Fibroblast of lung (primary cell): ENCODE data around the gene NAIF1. TPM values are rescaled to one million over a fixed set of nuclear protein-coding genes. Genes with fewer than 3 reads are reported as not detected.
"Not testable (repeated sequence)": the region's sequence is repeated elsewhere in the genome, so short reads cannot be mapped to it uniquely, and the experiment has no call there.

Experiments
- DNase-seq, 2 donors: peaks; one replicate each; pipeline versions ENCODE4 v3.0.0 to v3.0.0-alpha.2; 2010; ENCODE audit warnings: low read depth in 2 of 2
- H2AFZ ChIP-seq: 2 replicates; pipeline ENCODE4 v1.5.1; 2012; ENCODE audit warnings: low read length, control low read depth, inconsistent platforms
- H3K27ac ChIP-seq: 2 replicates; pipeline ENCODE4 v1.5.1; 2011; ENCODE audit warnings: low read length, control low read depth; ENCODE audit not compliant: insufficient read depth
- H3K27me3 ChIP-seq: 2 replicates; pipeline ENCODE4 v1.5.1; 2011; ENCODE audit warnings: mild to moderate bottlenecking, low read length; ENCODE audit not compliant: control insufficient read depth, insufficient read depth
- H3K36me3 ChIP-seq: 2 replicates; pipeline ENCODE4 v1.5.1; 2011; ENCODE audit warnings: low read length; ENCODE audit not compliant: control insufficient read depth, insufficient read depth
- H3K4me1 ChIP-seq: 2 replicates; pipeline ENCODE4 v1.5.1; 2011; ENCODE audit warnings: low read length; ENCODE audit not compliant: control insufficient read depth, insufficient read depth; ENCODE audit errors: extremely low read depth
- H3K4me2 ChIP-seq: 2 replicates; pipeline ENCODE4 v1.5.1; 2011; ENCODE audit warnings: low read length, control low read depth; ENCODE audit not compliant: insufficient read depth; ENCODE audit errors: extremely low read depth
- H3K4me3 ChIP-seq, 4 experiments: fragments of 200-600 bp in 1 of 4; sonication (generic) in 1 of 4; replicated peaks in 1 of 4; 2 replicates each; pipeline ENCODE4 v1.5.1; 2011 to 2016; ENCODE audit warnings: low read length in 4 of 4, low read depth in 3 of 4, mild to moderate bottlenecking in 3 of 4, control low read depth in 2 of 4, inconsistent platforms in 1 of 4, mixed read lengths in 1 of 4; ENCODE audit not compliant: insufficient read depth in 1 of 4; ENCODE audit errors: control extremely low read depth in 1 of 4
- H3K79me2 ChIP-seq: 2 replicates; pipeline ENCODE4 v1.5.1; 2012; ENCODE audit warnings: mild to moderate bottlenecking, low read length, inconsistent platforms; ENCODE audit not compliant: control insufficient read depth, insufficient read depth
- H3K9ac ChIP-seq: 2 replicates; pipeline ENCODE4 v1.5.1; 2011; ENCODE audit warnings: mild to moderate bottlenecking, low read length, control low read depth; ENCODE audit not compliant: insufficient read depth
- H3K9me3 ChIP-seq: 2 replicates; pipeline ENCODE4 v1.5.1; 2012; ENCODE audit warnings: low read depth, low read length; ENCODE audit not compliant: control insufficient read depth, insufficient read depth
- H4K20me1 ChIP-seq: 2 replicates; pipeline ENCODE4 v1.5.1; 2011; ENCODE audit warnings: low read length; ENCODE audit not compliant: control insufficient read depth, insufficient read depth; ENCODE audit errors: extremely low read depth
- EZH2 ChIP-seq: IDR thresholded peaks from 2 replicates; pipeline ENCODE4 v1.5.1; 2012; ENCODE audit warnings: low read length, control low read depth, mild to moderate bottlenecking; ENCODE audit errors: missing control alignments
- polyA plus RNA-seq, 2 donors: library from polyadenylated mRNA; depleted of rRNA in 1 of 2; stranded (reverse) in 1 of 2; unstranded in 1 of 2; fragments of >200 nt; gene quantifications; 2 replicates each; pipeline ENCODE4 v1.2.1, GENCODE V29; 2011 to 2012; ENCODE audit warnings: missing spikeins in 1 of 2
- total RNA-seq: library from RNA; depleted of rRNA; stranded (reverse); fragments of >200 nt; gene quantifications from 2 replicates; pipeline ENCODE4 v1.2.1, GENCODE V29; 2014
- TF ChIP-seq, protein P1 (sequence below), 2 donors: IDR thresholded peaks in 1 of 2; conservative IDR thresholded peaks in 1 of 2; 1 replicate in 1 of 2; 2 replicates in 1 of 2; pipeline ENCODE4 v1.5.1; 2011 to 2012; ENCODE audit warnings: low read length in 2 of 2, control low read depth in 1 of 2, inconsistent platforms in 1 of 2, low read depth in 1 of 2, mild to moderate bottlenecking in 1 of 2

NAIF1 gene
- total and polyA plus RNA-seq, 2 donors (not counting 1 experiment from before 2014, with no cell fraction given) = 5.5 to 13.2 TPM

GRCh38 chr9:128045831-128046230 is 21.3 kb downstream of the NAIF1 start:
- no peak overlapping the region for H2AFZ ChIP-seq
- no peak overlapping the region for H3K4me3 ChIP-seq
- no peak for TF ChIP-seq EZH2
- TF ChIP-seq, protein P1, sequence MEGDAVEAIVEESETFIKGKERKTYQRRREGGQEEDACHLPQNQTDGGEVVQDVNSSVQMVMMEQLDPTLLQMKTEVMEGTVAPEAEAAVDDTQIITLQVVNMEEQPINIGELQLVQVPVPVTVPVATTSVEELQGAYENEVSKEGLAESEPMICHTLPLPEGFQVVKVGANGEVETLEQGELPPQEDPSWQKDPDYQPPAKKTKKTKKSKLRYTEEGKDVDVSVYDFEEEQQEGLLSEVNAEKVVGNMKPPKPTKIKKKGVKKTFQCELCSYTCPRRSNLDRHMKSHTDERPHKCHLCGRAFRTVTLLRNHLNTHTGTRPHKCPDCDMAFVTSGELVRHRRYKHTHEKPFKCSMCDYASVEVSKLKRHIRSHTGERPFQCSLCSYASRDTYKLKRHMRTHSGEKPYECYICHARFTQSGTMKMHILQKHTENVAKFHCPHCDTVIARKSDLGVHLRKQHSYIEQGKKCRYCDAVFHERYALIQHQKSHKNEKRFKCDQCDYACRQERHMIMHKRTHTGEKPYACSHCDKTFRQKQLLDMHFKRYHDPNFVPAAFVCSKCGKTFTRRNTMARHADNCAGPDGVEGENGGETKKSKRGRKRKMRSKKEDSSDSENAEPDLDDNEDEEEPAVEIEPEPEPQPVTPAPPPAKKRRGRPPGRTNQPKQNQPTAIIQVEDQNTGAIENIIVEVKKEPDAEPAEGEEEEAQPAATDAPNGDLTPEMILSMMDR (conservative IDR thresholded peaks at IDR 0.05 in 1 of 2, IDR thresholded peaks at IDR 0.05 in 1 of 2; ENCODE audit: low read depth in 1 of 2, low read length in 2 of 2) = no peak
- no peaks in the 10 kb centered on the region for H3K79me2 ChIP-seq
- no peaks in the 10 kb centered on the region for H4K20me1 ChIP-seq
- no peak overlapping the region for H3K4me2 ChIP-seq
- H3K9me3 ChIP-seq = no peaks in the 10 kb centered on the region
- no peak overlapping the region for H3K27ac ChIP-seq
- no peak overlapping the region for H3K9ac ChIP-seq
- H3K4me1 ChIP-seq = no peaks in the 10 kb centered on the region
- no peaks in the 10 kb centered on the region for H3K36me3 ChIP-seq
- DNase-seq = no peak
- H3K27me3 ChIP-seq = peaks cover 2% of the 10 kb centered on the region

- H3K4me3 ChIP-seq, H3K27ac ChIP-seq, H3K27me3 ChIP-seq, H3K36me3 ChIP-seq, H2AFZ ChIP-seq, H3K9me3 ChIP-seq, H3K4me2 ChIP-seq, H4K20me1 ChIP-seq, H3K4me1 ChIP-seq, DNase-seq, H3K79me2 ChIP-seq, H3K9ac ChIP-seq: not testable (repeated sequence)
Observed at GRCh38 chr9:128045409-128045808, 21.7 kb downstream of the NAIF1 start.

DNA sequence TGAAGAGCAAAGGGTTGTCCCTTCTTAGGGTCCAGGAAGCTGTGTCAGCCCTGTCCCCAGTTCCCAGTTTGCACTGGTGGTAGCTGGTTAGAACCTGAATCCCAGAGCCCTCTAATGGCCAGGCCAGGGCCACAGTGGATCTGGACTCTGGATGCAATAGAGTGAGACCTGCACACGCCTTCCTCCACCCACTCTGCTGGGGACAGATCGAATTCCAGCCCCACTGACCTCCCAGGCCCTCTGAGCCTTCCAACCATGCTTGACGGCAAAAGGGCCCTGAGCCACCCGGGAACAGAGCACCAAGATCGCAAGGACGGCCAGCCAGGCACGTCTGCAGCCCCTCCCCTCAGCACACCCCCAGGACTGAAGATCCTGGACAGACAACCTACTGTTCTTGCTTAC is 23.7 kb downstream of the NAIF1 start:
- H3K36me3 ChIP-seq = no peaks in the 10 kb centered on the region
- peaks cover 2% of the 10 kb centered on the region for H3K27me3 ChIP-seq
- H3K27ac ChIP-seq = no peak overlapping the region
- H3K79me2 ChIP-seq = no peaks in the 10 kb centered on the region
- no peak overlapping the region for H3K9ac ChIP-seq
- no peak overlapping the region for H3K4me2 ChIP-seq
- DNase-seq = no peak
- no peaks in the 10 kb centered on the region for H3K4me1 ChIP-seq
- no peak overlapping the region for H3K4me3 ChIP-seq
- H3K9me3 ChIP-seq = no peaks in the 10 kb centered on the region
- H4K20me1 ChIP-seq = no peaks in the 10 kb centered on the region
- no peak overlapping the region for H2AFZ ChIP-seq
- TF ChIP-seq, protein P1 (conservative IDR thresholded peaks at IDR 0.05 in 1 of 2, IDR thresholded peaks at IDR 0.05 in 1 of 2; ENCODE audit: low read depth in 1 of 2, low read length in 2 of 2) = no peak
- no peak for TF ChIP-seq EZH2
